HG02870 (cell line): ENCODE measurements around the gene HAGH.

ENCODE experiments used
- ATAC-seq: cut with Tn5 transposase; IDR thresholded peaks from one replicate; pipeline ENCODE4 v1.9.1; 2021; ENCODE audit warnings: mild to moderate bottlenecking, moderate library complexity; ENCODE audit not compliant: unreplicated experiment

HAGH gene

GRCh38 chr16:1765826-1766225 lies 60.8 kb downstream of the HAGH start:
- no peak for ATAC-seq

- ATAC-seq = no peak
Measured at GRCh38 chr16:1764971-1765370, 61.7 kb downstream of the HAGH start.

GRCh38 chr16:1763521-1764511 lies 62.8 kb downstream of the HAGH start:
- ATAC-seq = no peak

- no peak for ATAC-seq
Measured at GRCh38 chr16:1762879-1763520, 63.6 kb downstream of the HAGH start.

- no peak for ATAC-seq
Measured at GRCh38 chr16:1762196-1762878, 64.3 kb downstream of the HAGH start.

GRCh38 chr16:1761751-1762150 lies 64.9 kb downstream of the HAGH start:
- no peak for ATAC-seq

GRCh38 chr16:1760911-1761310 lies 65.7 kb downstream of the HAGH start:
- ATAC-seq = no peak

GRCh38 chr16:1759511-1759910 lies 67.1 kb downstream of the HAGH start:
- ATAC-seq = no peak

GRCh38 chr16:1758923-1759322 lies 67.7 kb downstream of the HAGH start:
- ATAC-seq = no peak

- no peak for ATAC-seq
Measured at GRCh38 chr16:1757714-1758461, 68.7 kb downstream of the HAGH start.
